A549 treated with GW870086 at 1 μM for 4 hours (cell line): ENCODE data around the gene ODAPH. TPM values are rescaled to one million over a fixed set of nuclear protein-coding genes. Genes with fewer than 3 reads are reported as not detected.

ENCODE experiments used
- total RNA-seq: library from RNA; stranded (reverse); fragments of 200-300 nt; extraction: Qiagen RNA extraction; gene quantifications from 5 replicates; pipeline ENCODE4 v1.2.3, GENCODE V29; 2022; ENCODE audit warnings: low read depth

ODAPH gene, protein sequence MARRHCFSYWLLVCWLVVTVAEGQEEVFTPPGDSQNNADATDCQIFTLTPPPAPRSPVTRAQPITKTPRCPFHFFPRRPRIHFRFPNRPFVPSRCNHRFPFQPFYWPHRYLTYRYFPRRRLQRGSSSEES
- not detected in 5 replicates for total RNA-seq

GRCh38 chr4:75555294-75556164 is at the start of gene ODAPH:
Gene ODAPH, plus strand, starts transcription at chr4:75556066. Its CDS starts 17 bp downstream, at chr4:75556083.

GRCh38 chr4:75514131-75514948 is 41.5 kb upstream of the ODAPH start, which contains the start of the genes RCHY1 and THAP6:
Gene RCHY1, minus strand, starts transcription at chr4:75514403. Its CDS starts 117 bp downstream, at chr4:75514286.
Gene THAP6, plus strand, starts transcription at chr4:75514473. Its CDS starts 980 bp downstream, at chr4:75515453.

Other genes starting within 250 kb of the ODAPH start
- gene RCHY1, start 41.7 kb upstream of the ODAPH start, total RNA-seq = 14.3 to 20.6 TPM (median 16.5 TPM) in 5 replicates
- gene THAP6, start 41.6 kb upstream of the ODAPH start, total RNA-seq = 4.8 to 7.0 TPM (median 5.5 TPM) in 5 replicates
- 0.41 to 1.2 TPM (median 0.90 TPM) in 5 replicates for gene CDKL2, start 74.5 kb downstream of the ODAPH start, total RNA-seq
- gene G3BP2, start 117.3 kb downstream of the ODAPH start, total RNA-seq = 64.3 to 96.5 TPM (median 82.0 TPM) in 5 replicates
- gene USO1, start 168.5 kb downstream of the ODAPH start, total RNA-seq = 19.2 to 26.2 TPM (median 24.4 TPM) in 5 replicates